ENCODE measurements around the gene ADD2.

Gene ADD2

DNA sequence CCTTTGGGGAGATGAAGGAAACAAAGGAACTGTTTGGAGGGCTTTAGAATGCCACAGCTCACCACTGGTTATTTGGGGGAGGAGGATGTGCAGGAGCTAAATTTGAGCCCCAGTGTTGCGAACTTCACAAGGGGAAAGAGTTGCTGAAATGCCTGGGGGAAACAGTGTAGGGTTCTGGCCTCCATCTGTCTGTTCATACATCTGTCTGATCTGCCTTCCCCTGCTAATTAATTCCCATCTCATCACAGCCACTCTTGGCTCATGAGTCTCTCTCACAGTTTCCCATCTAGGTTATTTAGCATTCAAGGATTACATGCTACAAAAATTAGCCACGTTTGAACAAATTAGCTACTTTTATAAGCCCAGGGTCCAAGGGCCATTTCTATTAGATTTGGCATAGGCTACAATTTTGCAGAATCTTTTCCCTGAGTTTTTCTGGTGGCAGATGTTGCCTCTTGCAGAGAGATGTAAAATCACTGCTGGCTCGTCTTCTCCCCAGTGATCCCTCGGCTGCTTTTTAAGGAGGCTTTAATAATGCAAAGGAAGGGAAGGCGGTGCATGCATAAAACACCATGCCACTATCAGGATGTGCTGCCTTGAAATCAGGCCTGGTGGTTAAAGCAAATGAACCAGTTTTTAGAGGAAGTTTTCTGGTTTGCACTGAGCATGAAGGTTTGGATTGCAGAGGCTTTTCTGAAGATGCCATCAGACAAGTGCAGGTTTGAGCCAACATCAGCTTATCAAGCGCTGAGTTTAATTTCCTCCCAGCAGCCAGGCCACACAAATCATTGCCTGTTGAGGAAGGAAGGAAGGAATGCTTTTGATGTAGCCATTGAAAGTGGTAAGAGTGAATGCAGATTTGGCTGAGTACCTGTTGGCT lies 35.0 kb downstream of the ADD2 start:
- no peak for TF ChIP-seq GATA1 (IDR thresholded peaks at IDR 0.05; ENCODE audit: low read depth, low read length)
- TF ChIP-seq POLR2A (IDR thresholded peaks at IDR 0.05; ENCODE audit: low read length): no peak
- no peak for DNase-seq

DNA sequence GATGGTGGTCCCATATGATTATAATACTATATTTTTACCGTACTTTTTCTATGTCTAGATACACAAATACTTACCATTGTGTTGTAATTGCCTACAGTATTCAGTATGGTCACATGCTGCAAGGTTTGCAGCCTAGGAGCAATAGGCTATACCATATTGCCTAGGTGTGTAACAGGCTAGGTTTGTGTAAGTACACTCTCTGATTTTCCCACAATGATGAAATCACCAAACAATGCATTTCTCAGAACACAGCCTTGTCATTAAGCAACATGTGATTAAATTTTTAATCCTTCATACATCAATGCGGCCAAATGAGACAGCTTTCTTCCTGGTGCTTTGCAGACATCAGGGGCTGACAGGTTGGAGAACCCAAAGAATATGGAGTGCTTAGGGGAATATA lies 37.3 kb downstream of the ADD2 start:
- DNase-seq: no peak
- TF ChIP-seq POLR2A (IDR thresholded peaks at IDR 0.05; ENCODE audit: low read length): no peak
- no peak for TF ChIP-seq GATA1 (IDR thresholded peaks at IDR 0.05; ENCODE audit: low read depth, low read length)

DNA sequence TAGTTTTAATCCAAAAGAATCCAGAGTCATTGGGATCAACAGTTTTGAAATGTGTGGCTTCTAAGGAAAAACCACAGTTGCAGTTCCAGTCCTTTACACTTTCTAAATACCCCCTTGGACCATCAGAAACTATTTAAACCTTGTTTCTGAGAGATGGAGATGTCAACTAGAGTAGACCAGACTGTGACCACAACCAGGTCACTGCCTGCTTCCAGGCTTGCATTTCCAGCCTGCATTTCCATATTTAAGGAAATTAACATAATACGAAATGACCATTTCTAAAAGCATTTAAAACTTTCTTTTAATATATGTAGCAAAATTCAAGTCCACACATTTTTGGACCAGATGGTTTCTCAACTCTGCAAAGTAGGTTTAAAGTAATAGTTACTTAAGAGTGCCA lies 38.4 kb downstream of the ADD2 start:
- DNase-seq: no peak
- no peak for TF ChIP-seq GATA1 (IDR thresholded peaks at IDR 0.05; ENCODE audit: low read depth, low read length)
- TF ChIP-seq POLR2A (IDR thresholded peaks at IDR 0.05; ENCODE audit: low read length): no peak

DNA sequence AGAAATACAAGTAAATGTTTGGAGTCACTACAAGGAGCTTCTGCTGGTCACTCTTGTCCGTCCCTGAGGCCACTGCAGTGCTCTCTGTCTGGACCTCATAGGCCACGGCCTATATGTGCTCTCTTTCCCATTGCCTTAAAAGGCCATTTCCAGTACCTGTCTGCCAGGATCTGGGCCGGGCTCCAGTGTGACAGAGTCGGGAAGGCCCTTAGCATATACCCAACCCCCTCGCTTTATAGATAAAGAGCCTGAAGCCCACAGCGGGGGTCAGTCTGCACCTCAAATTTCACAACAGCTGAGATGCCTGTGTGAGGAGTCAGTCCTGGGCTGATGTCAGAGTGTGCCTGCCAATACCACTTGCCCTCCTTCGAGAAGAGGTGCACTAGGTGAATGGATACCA lies 39.9 kb downstream of the ADD2 start:
- TF ChIP-seq POLR2A (IDR thresholded peaks at IDR 0.05; ENCODE audit: low read length): no peak
- no peak for TF ChIP-seq GATA1 (IDR thresholded peaks at IDR 0.05; ENCODE audit: low read depth, low read length)
- no peak for DNase-seq

DNA sequence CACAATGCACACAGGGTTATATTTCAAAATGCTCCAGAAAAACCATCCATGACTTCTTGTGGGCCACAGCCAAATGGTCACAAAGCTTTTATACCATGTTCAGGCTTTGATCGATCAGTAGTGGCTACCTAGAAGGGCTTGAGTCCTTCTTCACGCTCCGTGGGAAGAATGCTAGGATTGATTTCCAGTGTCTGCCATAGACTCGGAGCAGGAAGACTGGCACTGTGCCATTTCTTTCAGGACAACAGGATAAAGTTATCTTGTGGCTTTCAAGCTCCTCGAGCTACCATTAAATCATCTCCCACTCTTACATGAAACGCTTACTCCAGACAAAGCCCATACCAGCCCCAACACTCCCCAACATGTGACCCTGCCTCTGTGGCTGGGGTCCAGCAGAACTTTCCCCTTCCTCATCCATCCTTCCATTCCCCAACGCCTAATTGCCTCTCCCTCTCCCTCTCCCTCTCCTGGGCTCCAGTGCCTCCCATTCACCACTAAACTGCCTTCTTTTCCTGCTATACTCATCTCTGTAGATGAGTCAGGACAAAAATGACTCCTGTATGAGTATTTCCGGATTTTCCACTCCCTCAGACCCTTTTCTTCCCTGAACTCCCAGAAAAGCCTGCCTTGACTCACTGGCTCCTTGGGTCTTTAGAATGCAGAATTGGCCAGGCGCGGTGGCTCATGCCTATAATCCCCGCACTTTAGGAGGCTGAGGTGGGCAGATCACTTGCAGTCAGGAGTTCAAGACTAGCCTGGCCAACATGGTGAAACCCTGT lies 40.9 kb downstream of the ADD2 start:
- no peak for DNase-seq
- no peak for TF ChIP-seq GATA1 (IDR thresholded peaks at IDR 0.05; ENCODE audit: low read depth, low read length)
- TF ChIP-seq POLR2A (IDR thresholded peaks at IDR 0.05; ENCODE audit: low read length): no peak

DNA sequence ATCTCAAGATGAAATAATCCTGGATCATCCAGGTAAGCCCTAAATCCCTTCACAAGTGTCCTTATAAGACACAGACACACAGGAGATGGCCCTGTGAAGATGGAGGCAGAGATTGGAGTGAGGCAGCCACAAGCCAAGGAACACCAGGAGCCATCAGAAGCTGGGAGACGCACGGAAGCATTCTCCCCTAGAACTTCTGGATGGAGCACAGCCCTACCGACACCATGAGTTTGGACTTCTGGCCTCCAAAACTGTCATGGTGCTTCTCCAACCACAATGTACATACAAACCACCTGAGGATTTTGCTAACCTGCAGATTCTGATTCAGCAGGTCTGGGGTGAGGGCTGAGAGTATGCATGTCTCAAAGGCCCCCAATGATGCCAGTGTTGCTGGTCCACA lies 42.5 kb downstream of the ADD2 start:
- TF ChIP-seq GATA1 (IDR thresholded peaks at IDR 0.05; ENCODE audit: low read depth, low read length): no peak
- no peak for TF ChIP-seq POLR2A (IDR thresholded peaks at IDR 0.05; ENCODE audit: low read length)
- DNase-seq: no peak

DNA sequence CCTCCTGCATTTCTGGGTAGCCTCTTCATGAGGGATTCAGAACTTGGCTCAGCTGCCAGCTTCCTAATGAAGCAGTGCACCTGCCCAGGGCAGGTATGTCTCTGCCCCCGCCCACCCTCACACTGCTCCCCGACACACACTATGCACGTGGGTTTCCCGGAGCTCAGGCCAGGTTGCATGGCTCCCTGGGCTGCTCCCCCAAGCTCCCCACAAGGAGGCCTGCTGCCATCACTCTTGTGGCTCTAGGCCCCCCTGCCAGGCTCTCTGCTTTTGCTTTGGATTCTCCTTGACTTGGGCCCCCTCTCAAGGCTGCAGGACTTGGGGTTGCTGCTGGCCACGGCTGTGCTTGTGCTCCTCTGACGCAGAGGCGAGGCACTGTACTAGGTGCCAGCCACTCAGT lies 43.6 kb downstream of the ADD2 start:
- no peak for DNase-seq
- TF ChIP-seq POLR2A (IDR thresholded peaks at IDR 0.05; ENCODE audit: low read length) (no peak), GATA1 (IDR thresholded peaks at IDR 0.05; ENCODE audit: low read depth, low read length) (no peak)

DNA sequence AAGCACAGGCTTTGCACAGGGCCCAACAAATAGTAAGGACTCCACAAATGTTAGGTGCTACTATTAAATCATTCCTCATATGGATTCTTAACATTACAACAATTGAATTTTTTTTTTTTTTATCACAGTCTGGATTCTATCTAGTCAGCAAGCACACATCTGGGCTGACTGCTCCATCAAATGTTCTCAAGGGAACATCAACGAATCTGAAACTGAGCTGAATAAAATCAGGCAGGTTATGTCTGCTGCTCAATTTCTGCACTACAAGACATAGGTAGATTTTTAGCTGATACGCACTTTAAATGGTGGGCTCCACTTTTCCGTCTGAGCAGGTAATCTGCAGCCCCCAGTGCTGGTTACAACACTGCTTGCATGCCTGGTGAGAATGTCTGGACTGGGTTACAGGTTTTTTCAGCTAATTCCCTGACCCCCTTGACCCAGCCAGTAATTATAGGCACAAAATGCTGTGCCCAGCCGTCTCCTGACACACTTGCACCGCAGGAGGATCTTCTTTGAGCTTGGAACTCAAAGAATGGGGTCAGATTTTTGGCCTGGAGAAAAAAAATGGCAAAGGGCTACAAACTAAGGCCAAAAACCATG lies 44.6 kb downstream of the ADD2 start:
- DNase-seq: no peak
- TF ChIP-seq GATA1 (IDR thresholded peaks at IDR 0.05; ENCODE audit: low read depth, low read length) (no peak), POLR2A (IDR thresholded peaks at IDR 0.05; ENCODE audit: low read length) (no peak)

DNA sequence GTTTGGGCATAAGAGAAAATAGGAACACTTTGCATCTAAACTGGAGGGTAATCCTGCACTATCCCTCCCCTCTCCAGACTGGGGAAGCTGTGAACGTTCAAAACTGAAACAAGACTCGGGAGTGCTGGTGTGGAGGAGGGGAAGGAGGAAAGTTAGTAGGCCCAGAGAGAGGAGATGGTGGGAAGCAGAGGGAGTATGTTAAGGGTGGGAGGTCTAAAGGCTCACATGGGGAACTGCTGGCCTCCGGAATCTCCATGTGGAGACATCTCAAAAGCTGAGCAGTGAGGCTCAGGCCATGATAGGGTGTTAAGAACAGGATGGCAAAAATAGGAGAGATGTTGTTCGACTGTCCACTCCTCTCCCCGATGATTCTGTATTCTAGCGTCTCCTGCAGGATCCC lies 47.9 kb downstream of the ADD2 start:
- TF ChIP-seq GATA1 (IDR thresholded peaks at IDR 0.05; ENCODE audit: low read depth, low read length) (no peak), POLR2A (IDR thresholded peaks at IDR 0.05; ENCODE audit: low read length) (no peak)
- no peak for DNase-seq

DNA sequence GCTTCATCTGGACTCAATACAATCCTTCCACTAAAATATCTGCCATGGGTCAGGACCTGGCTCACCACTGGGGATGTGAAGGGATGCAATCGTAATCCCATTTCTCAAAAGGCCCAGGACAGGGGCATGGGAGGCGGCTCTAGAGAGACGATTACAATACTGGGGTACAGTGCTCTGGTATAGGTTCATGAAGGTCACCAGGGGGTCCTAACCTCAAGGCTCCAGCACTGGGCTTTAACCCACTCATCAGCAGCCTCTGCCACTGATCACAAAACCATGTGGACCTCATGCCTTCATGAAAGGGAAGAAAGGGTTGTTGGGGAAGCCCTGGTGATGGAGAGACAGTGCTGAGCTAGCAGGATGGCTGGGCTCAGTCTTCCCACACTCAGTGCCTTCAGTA lies 48.8 kb downstream of the ADD2 start:
- TF ChIP-seq POLR2A (IDR thresholded peaks at IDR 0.05; ENCODE audit: low read length): no peak
- no peak for TF ChIP-seq GATA1 (IDR thresholded peaks at IDR 0.05; ENCODE audit: low read depth, low read length)
- DNase-seq: no peak

DNA sequence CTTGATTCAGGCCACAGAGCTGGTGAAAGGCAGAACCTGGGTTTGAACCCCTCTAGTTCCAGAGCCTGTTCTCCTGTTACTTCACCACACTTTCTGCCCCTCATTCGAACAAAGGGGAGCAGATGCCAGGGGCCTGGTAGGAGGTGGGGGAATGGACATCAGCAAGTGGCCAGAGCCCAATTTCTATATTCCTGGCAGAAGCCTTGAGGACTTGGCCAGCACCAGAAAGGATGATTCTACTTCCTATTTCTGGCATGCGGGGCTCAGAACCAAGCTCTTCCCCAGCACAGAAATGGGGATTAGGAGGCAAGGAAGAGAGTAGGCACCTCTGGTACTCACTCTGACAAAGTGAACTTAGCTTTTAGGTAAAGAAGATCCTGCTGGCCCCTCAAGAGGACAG lies 49.3 kb downstream of the ADD2 start:
- TF ChIP-seq GATA1 (IDR thresholded peaks at IDR 0.05; ENCODE audit: low read depth, low read length) (no peak), POLR2A (IDR thresholded peaks at IDR 0.05; ENCODE audit: low read length) (no peak)
- no peak for DNase-seq

DNA sequence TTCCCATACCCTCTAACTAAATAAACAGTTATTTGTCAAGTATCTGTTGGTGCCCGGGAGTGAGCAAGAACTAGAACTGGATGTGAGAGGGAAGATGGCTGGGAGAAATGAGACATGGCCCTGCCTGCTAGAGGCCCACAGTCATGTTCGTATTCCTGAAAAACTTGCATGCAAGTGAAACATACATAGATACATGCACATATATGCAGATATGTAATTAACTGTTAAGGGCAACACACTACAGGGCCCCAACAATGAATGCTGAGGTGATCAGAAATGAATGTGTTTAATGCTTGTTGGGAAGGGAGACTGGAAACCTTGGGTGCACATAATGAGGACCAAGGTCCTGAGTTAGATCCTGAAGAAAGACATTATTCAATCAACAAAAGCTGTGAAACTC lies 49.8 kb downstream of the ADD2 start:
- peak in 1 of 2 experiments; percentile 52 for DNase-seq
- no peak for TF ChIP-seq POLR2A (IDR thresholded peaks at IDR 0.05; ENCODE audit: low read length)
- TF ChIP-seq GATA1 (IDR thresholded peaks at IDR 0.05; ENCODE audit: low read depth, low read length): no peak

DNA sequence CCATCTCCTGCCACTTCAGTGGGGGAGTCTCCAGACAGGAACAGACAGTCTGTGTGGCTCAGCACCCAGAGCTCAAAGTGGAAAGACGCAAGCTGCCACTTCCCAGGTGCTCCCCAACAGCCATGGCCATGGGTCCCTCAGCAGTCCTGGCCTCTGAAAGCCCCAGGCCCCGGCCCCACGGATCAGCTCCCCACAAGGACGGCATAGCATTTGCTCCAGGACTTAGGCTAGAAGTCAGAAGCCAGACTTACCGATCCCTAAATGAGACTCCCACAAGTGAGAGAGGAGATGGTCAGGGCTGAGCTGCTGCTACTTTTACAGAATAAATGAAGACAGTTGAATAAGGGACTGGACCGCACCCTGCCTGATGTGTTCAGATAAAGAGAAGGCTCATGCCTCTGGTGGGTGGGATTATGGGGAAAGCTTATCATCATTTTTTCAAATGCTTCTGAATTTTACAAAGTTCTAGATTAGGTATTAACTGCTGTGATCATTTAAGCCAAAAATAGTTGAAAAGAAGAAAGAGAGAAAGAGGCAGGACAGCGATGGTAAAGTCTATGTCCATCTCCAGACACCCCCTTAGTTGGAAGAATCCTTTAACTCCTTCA lies 50.5 kb downstream of the ADD2 start:
- TF ChIP-seq POLR2A (IDR thresholded peaks at IDR 0.05; ENCODE audit: low read length) (peak; percentile 92), GATA1 (IDR thresholded peaks at IDR 0.05; ENCODE audit: low read depth, low read length) (peak; percentile 74)
- DNase-seq: peak; percentile 89 to 96

DNA sequence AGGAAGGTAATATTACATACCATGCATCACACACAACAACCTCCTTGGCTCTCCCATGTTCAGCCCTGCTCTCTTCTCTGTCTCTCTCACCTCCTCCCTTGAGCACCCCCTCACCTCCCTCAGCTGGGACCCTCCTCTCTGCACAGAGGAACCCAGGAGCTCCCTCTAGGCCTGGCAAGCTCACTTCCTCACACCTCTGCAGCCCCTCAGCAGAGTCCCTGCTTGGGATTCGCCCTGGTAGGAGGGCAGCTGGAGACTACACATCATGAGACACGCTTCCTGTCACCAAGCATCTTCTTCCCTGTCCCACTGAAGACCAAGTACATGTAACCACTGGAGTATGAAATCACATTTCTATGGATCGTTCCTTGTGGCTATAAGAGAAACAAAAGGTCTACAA lies 51.0 kb downstream of the ADD2 start:
- DNase-seq: peak; percentile 57 to 64
- TF ChIP-seq GATA1 (IDR thresholded peaks at IDR 0.05; ENCODE audit: low read depth, low read length): no peak
- TF ChIP-seq POLR2A (IDR thresholded peaks at IDR 0.05; ENCODE audit: low read length): no peak

All from erythroblast (primary cell).